ENCODE results near the gene STON2. TPM values are rescaled to one million over a fixed set of nuclear protein-coding genes. Genes with fewer than 3 reads are reported as not detected.
A peak's percentile ranks its signal among the peaks of the same experiment; 100 is the strongest.

STON2 gene
- total and polyA plus RNA-seq, 2 donors from 2014 or later = 14.8 to 86.6 TPM

DNA sequence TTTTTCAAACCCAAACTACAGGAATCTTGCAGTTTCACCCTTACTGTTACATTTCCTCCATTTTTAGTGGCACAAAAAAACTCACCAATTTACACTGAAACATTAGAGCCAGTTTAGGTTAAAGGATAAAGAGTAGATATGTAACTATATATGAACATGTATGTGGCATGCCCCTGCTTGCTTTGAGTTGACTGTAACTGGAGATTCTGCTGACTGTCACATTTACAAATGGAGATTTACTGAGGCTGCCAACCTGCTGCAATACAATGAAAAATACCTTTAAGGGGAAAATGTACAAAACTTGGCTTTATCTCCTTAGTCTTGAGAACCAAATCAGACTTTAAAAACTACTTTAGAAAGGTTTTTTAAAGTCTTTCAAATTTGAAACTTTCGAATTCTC is 28.3 kb downstream of the STON2 start:
- Histone ChIP-seq H3K9me3 (ENCODE audit: control insufficient read depth in 2 of 3, insufficient read depth in 1 of 3, low read length in 3 of 3) (no peaks in the 10 kb centered on the region), H3K4me3 (ENCODE audit: low read length in 3 of 3) (no peak overlapping the region), H3K27me3 (ENCODE audit: control insufficient read depth, insufficient read depth, low read length) (no peaks in the 10 kb centered on the region), H3K36me3 (ENCODE audit: control insufficient read depth in 2 of 3, insufficient read depth in 3 of 3, low read length in 3 of 3) (peaks cover 0 to 11% (median 7%) of the 10 kb centered on the region in 3 donors), H3K4me1 (ENCODE audit: control insufficient read depth in 2 of 3, insufficient read depth in 2 of 3, low read depth in 1 of 3, low read length in 3 of 3) (no peaks in the 10 kb centered on the region), H3K27ac (ENCODE audit: low read depth in 2 of 2, low read length in 2 of 2) (no peak overlapping the region), H3K9ac (ENCODE audit: low read length in 3 of 3) (no peak overlapping the region)
- FAIRE-seq = no peak
- no peak for DNase-seq
- intact Hi-C loops (cut with DNase I) = no loop called here
- TF ChIP-seq CTCF (IDR thresholded peaks at IDR 0.05; ENCODE audit: borderline replicate concordance, extremely low read depth, insufficient read depth) = no peak

GRCh38 chr14:81367563-81367962 is 32.6 kb downstream of the STON2 start:
- intact Hi-C loops (cut with DNase I) = no loop called here
- H3K9ac ChIP-seq (ENCODE audit: low read length in 3 of 3) = no peak overlapping the region
- FAIRE-seq = no peak
- no peak overlapping the region for H3K4me3 ChIP-seq (ENCODE audit: low read length in 3 of 3)
- H3K27me3 ChIP-seq (ENCODE audit: control insufficient read depth, insufficient read depth, low read length) = no peaks in the 10 kb centered on the region
- peak in 3 of 5 donors; percentile 54 to 67 (median 64) for DNase-seq
- H3K36me3 ChIP-seq (ENCODE audit: control insufficient read depth in 2 of 3, insufficient read depth in 3 of 3, low read length in 3 of 3) = peaks cover 0 to 13% (median 7%) of the 10 kb centered on the region in 3 donors
- H3K4me1 ChIP-seq (ENCODE audit: control insufficient read depth in 2 of 3, insufficient read depth in 2 of 3, low read depth in 1 of 3, low read length in 3 of 3) = no peaks in the 10 kb centered on the region
- H3K27ac ChIP-seq (ENCODE audit: low read depth in 2 of 2, low read length in 2 of 2) = no peak overlapping the region
- H3K9me3 ChIP-seq (ENCODE audit: control insufficient read depth in 2 of 3, insufficient read depth in 1 of 3, low read length in 3 of 3) = no peaks in the 10 kb centered on the region
- no peak for TF ChIP-seq CTCF (IDR thresholded peaks at IDR 0.05; ENCODE audit: borderline replicate concordance, extremely low read depth, insufficient read depth)

- TF ChIP-seq CTCF (IDR thresholded peaks at IDR 0.05; ENCODE audit: borderline replicate concordance, extremely low read depth, insufficient read depth) = no peak
- FAIRE-seq (no peak), DNase-seq (no peak)
- no peak overlapping the region for H3K27ac ChIP-seq (ENCODE audit: low read depth in 2 of 2, low read length in 2 of 2)
- no peaks in the 10 kb centered on the region for H3K4me1 ChIP-seq (ENCODE audit: control insufficient read depth in 2 of 3, insufficient read depth in 2 of 3, low read depth in 1 of 3, low read length in 3 of 3)
- H3K36me3 ChIP-seq (ENCODE audit: control insufficient read depth in 2 of 3, insufficient read depth in 3 of 3, low read length in 3 of 3) = peaks cover 0 to 13% (median 7%) of the 10 kb centered on the region in 3 donors
- no peak overlapping the region for H3K4me3 ChIP-seq (ENCODE audit: low read length in 3 of 3)
- intact Hi-C loops (cut with DNase I) = no loop called here
- H3K27me3 ChIP-seq (ENCODE audit: control insufficient read depth, insufficient read depth, low read length) = no peaks in the 10 kb centered on the region
- no peaks in the 10 kb centered on the region for H3K9me3 ChIP-seq (ENCODE audit: control insufficient read depth in 2 of 3, insufficient read depth in 1 of 3, low read length in 3 of 3)
- H3K9ac ChIP-seq (ENCODE audit: low read length in 3 of 3) = no peak overlapping the region
Observed at GRCh38 chr14:81366884-81367283, 33.2 kb downstream of the STON2 start.

DNA sequence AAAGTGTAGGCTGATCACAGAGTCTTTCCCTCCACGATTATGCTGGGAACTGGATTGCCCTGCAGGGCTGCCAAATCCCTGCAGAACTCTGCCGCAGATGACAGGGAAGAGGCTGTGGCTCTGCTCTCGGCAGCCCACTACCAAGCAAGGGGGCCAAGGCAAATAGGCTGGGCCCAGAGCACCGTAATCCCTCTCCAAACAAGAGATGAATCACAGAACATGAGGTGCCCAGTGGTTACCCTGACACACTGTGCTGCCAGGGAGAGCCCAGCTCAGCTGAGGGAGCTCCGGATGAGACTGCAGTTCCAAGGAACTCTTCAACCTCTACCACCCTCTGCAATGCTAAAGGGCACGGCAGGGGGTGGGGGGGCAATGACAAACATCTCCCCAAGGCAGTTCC is 33.9 kb downstream of the STON2 start:
- H3K4me1 ChIP-seq (ENCODE audit: control insufficient read depth in 2 of 3, insufficient read depth in 2 of 3, low read depth in 1 of 3, low read length in 3 of 3) = no peaks in the 10 kb centered on the region
- FAIRE-seq (no peak), DNase-seq (no peak)
- H3K9me3 ChIP-seq (ENCODE audit: control insufficient read depth in 2 of 3, insufficient read depth in 1 of 3, low read length in 3 of 3) = no peaks in the 10 kb centered on the region
- H3K36me3 ChIP-seq (ENCODE audit: control insufficient read depth in 2 of 3, insufficient read depth in 3 of 3, low read length in 3 of 3) = peaks cover 0 to 13% (median 7%) of the 10 kb centered on the region in 3 donors
- no peak for TF ChIP-seq CTCF (IDR thresholded peaks at IDR 0.05; ENCODE audit: borderline replicate concordance, extremely low read depth, insufficient read depth)
- intact Hi-C loops (cut with DNase I) = no loop called here
- no peak overlapping the region for H3K9ac ChIP-seq (ENCODE audit: low read length in 3 of 3)
- no peaks in the 10 kb centered on the region for H3K27me3 ChIP-seq (ENCODE audit: control insufficient read depth, insufficient read depth, low read length)
- H3K4me3 ChIP-seq (ENCODE audit: low read length in 3 of 3) = no peak overlapping the region
- no peak overlapping the region for H3K27ac ChIP-seq (ENCODE audit: low read depth in 2 of 2, low read length in 2 of 2)

All from kidney (tissue), 14 donors.